Smooth muscle cell (in vitro differentiated cells): ENCODE results near the gene EFNB1. TPM values are rescaled to one million over a fixed set of nuclear protein-coding genes. Genes with fewer than 3 reads are reported as not detected.

Experiments used
- DNase-seq: peaks from one replicate; lab custom pipeline; 2025; ENCODE audit not compliant: unreplicated experiment; lab: John Stamatoyannopoulos, UW
- H2AFZ ChIP-seq: fragments of 200-600 bp; sonication (generic); 2 replicates; pipeline ENCODE4 v1.6.0; 2016; ENCODE audit warnings: antibody characterized with exemption, low read depth, mild to moderate bottlenecking
- H3F3A ChIP-seq: fragments of 200-600 bp; sonication (generic); 2 replicates; pipeline ENCODE4 v1.6.0; 2017; ENCODE audit warnings: antibody characterized with exemption, low read depth
- H3K27ac ChIP-seq: fragments of 200-600 bp; sonication (generic); 2 replicates; pipeline ENCODE4 v1.5.1; 2016; ENCODE audit warnings: low read depth, mild to moderate bottlenecking
- H3K27me3 ChIP-seq: fragments of 200-600 bp; sonication (generic); 2 replicates; pipeline ENCODE4 v1.6.1; 2016; ENCODE audit warnings: low read depth, mild to moderate bottlenecking
- H3K36me3 ChIP-seq: fragments of 200-600 bp; sonication (generic); 2 replicates; pipeline ENCODE4 v1.5.1; 2016; ENCODE audit warnings: low read depth
- H3K4me1 ChIP-seq: fragments of 200-600 bp; sonication (generic); 2 replicates; pipeline ENCODE4 v1.5.1; 2016; ENCODE audit warnings: low read depth
- H3K4me2 ChIP-seq: fragments of 200-600 bp; sonication (generic); 2 replicates; pipeline ENCODE4 v1.6.0; 2016; ENCODE audit warnings: mild to moderate bottlenecking
- H3K4me3 ChIP-seq: fragments of 200-600 bp; sonication (generic); 2 replicates; pipeline ENCODE4 v1.5.1; 2016; ENCODE audit warnings: mild to moderate bottlenecking
- H3K79me2 ChIP-seq: fragments of 200-600 bp; sonication (generic); 2 replicates; pipeline ENCODE4 v1.6.0; 2016; ENCODE audit warnings: low read depth, mild to moderate bottlenecking
- H3K9ac ChIP-seq: fragments of 200-600 bp; sonication (generic); 2 replicates; pipeline ENCODE4 v1.6.0; 2016; ENCODE audit warnings: low read depth
- H3K9me3 ChIP-seq: fragments of 200-600 bp; sonication (generic); replicated peaks from 2 replicates; pipeline ENCODE4 v1.5.1; 2016; ENCODE audit warnings: low read depth
- H4K20me1 ChIP-seq: fragments of 200-600 bp; sonication (generic); 2 replicates; pipeline ENCODE4 v1.6.0; 2016; ENCODE audit warnings: low read depth
- CTCF ChIP-seq: fragments of 200-600 bp; sonication (generic); IDR thresholded peaks from 2 replicates; pipeline ENCODE4 v1.5.1; 2017; ENCODE audit warnings: borderline replicate concordance, mild to moderate bottlenecking, antibody characterized with exemption; ENCODE audit not compliant: insufficient read depth, poor library complexity, severe bottlenecking
- WGBS: methylation state at CpG from one replicate; pipeline ENCODE4 v1.1.7; 2016; ENCODE audit warnings: low lambda C conversion rate; 5-methylcytosine and 5-hydroxymethylcytosine counted together
- polyA plus RNA-seq: library from polyadenylated mRNA; unstranded; fragments of >200 nt; fragmentation: Nextera tagmentation; extraction: Ambion mirVana; gene quantifications from 2 replicates; pipeline ENCODE4 v1.2.1, GENCODE V29; 2016
- total RNA-seq: library from RNA; depleted of rRNA; stranded (reverse); fragments of >200 nt; gene quantifications from 2 replicates; pipeline ENCODE4 v1.2.3, GENCODE V29; 2014

EFNB1 gene
- total and polyA plus RNA-seq, 2 experiments from 2014 or later = 41.4 to 58.3 TPM

- Histone ChIP-seq H3K79me2 (peaks cover 40% of the 10 kb centered on the region), H3K27me3 (no peaks in the 10 kb centered on the region), H3K36me3 (no peaks in the 10 kb centered on the region), H2AFZ (no peak overlapping the region), H3K27ac (no peak overlapping the region), H3K4me1 (no peaks in the 10 kb centered on the region), H3K4me3 (peak overlapping the region; percentile 62), H3K4me2 (peak overlapping the region; percentile 76), H4K20me1 (peaks cover 30% of the 10 kb centered on the region), H3K9ac (no peak overlapping the region), H3F3A (no peaks in the 10 kb centered on the region), H3K9me3 (no peaks in the 10 kb centered on the region)
- peak; percentile 50 for DNase-seq
- WGBS = 43% methylated on average over 34 of the region's 35 CpGs
- TF ChIP-seq CTCF = peak; percentile 83
Observed at GRCh38 chrX:68827848-68828624, 785 bp upstream of the EFNB1 start.

- Histone ChIP-seq H3K9ac (peak overlapping the region; percentile 73), H3K79me2 (peaks cover 57% of the 10 kb centered on the region), H3K9me3 (no peaks in the 10 kb centered on the region), H3F3A (no peaks in the 10 kb centered on the region), H3K4me2 (peak overlapping the region; percentile 87), H3K27ac (no peak overlapping the region), H3K36me3 (no peaks in the 10 kb centered on the region), H2AFZ (no peak overlapping the region), H3K4me3 (peak overlapping the region; percentile 62), H4K20me1 (peaks cover 48% of the 10 kb centered on the region), H3K4me1 (no peaks in the 10 kb centered on the region), H3K27me3 (no peaks in the 10 kb centered on the region)
- TF ChIP-seq CTCF = no peak
- no peak for DNase-seq
- 45% methylated on average over 52 of the region's 74 CpGs for WGBS
Observed at GRCh38 chrX:68829582-68830418, 979 bp downstream of the EFNB1 start.

DNA sequence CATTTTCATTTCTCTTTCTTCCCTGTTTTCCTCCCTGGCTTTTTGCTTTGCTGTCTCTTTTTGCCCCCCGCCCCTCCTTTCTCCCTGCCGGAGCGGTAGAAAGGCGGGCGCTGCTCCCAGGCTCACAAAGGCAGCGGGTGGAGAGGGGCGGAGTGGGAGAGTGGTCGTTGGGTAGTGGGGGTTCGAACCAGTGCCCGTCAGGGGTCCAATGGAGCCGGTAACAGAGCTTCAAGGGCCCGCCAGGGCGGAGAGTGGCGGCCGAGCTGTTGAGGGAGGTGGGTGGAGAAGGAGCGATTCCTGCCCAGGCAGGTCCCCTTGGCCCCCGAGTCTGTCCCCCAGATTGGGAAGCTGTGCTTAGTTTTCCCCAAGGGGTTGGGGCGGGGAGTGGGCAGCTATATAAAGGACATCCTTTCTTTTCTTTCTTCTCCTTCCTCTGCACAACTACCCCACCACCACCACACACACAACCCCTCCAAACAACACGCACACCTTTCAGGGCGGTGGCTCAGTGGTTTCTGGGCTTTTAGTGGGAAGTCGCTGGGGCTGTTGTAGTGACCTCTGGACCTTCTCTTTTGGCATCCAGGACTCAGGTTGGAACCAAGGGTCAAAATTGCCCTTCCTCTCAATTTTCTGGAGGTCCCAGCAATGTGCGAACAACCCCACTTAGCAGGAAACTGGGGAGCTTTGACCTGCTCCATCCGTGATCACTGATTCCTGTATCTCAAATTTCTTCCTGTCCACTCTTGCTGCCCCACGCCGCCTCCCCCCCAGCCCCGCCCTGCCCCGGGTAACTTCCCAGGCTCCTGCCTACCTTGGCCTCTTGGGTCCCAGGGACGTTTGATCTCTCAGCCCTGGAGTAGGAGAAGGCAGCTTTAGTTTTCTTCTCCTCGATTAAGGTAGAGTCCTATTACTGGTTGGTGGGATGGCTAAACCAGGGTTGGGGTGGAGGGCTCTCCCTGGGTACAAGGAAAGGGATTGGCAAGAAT is 1.9 kb downstream of the EFNB1 start:
- no peak for DNase-seq
- H3K4me2 ChIP-seq = peak overlapping the region; percentile 87
- no peaks in the 10 kb centered on the region for H3K4me1 ChIP-seq
- no peaks in the 10 kb centered on the region for H3K27me3 ChIP-seq
- H3K9me3 ChIP-seq = no peaks in the 10 kb centered on the region
- H3K27ac ChIP-seq = peak overlapping the region; percentile 11
- H4K20me1 ChIP-seq = peaks cover 57% of the 10 kb centered on the region
- no peak overlapping the region for H2AFZ ChIP-seq
- no peaks in the 10 kb centered on the region for H3K36me3 ChIP-seq
- TF ChIP-seq CTCF = no peak
- 46% methylated on average over 29 of the region's 29 CpGs for WGBS
- H3K9ac ChIP-seq = peak overlapping the region; percentile 73
- peaks cover 66% of the 10 kb centered on the region for H3K79me2 ChIP-seq
- H3F3A ChIP-seq = no peaks in the 10 kb centered on the region
- peak overlapping the region; percentile 62 for H3K4me3 ChIP-seq
